ENCODE measurements around the gene WRAP53. TPM values are rescaled to one million over a fixed set of nuclear protein-coding genes. Genes with fewer than 3 reads are reported as not detected.
A peak's percentile ranks its signal among the peaks of the same experiment; 100 is the strongest.

Gene WRAP53
- total and polyA plus RNA-seq, 3 experiments from 2014 or later: 16.6 to 31.3 (median 29.1) TPM

DNA sequence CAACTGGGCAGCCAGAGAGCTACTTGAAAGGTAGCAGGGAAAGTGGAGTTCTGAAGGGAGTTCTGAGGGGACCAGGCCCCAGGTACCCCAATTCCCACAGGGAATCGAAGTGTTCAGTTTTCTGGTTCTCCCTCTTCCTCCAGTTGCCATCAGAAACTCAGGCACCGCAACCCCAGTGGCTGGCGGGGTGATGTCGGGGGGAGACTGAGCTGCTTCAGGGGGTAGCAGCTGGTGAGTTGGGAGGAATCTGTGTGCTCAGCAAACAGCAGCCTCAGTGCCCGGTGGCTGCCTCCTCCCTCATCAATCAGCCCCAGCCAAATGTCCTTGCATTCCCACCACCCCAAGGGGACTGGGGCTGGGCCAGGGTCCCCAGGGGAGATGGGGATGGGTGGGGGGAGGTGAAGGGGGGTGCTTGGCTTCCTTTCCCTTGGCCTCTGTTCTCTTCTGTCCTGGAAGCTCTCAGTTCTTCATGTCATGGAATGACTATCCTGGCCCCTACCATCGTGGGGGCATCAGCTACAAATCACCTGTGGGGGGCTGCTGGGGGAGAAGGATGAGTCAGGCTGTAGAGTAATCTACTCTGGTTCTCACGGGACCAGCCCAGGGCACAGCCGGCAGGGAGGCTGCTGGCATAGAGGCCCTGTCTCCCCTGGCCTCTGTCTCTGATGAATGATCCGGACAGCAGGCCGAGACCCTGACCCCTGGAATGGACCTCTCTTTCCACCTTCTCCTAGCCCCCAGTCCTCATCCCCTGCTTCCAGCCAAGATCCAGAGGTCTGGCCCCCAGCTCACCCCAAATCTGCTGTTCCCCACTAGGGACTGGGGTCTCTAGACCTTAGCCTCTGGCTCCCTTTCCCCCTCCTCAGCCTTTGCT lies 26.7 kb downstream of the WRAP53 start:
- ChIA-PET CTCF (no interaction called here), POLR2A (no interaction called here)

DNA sequence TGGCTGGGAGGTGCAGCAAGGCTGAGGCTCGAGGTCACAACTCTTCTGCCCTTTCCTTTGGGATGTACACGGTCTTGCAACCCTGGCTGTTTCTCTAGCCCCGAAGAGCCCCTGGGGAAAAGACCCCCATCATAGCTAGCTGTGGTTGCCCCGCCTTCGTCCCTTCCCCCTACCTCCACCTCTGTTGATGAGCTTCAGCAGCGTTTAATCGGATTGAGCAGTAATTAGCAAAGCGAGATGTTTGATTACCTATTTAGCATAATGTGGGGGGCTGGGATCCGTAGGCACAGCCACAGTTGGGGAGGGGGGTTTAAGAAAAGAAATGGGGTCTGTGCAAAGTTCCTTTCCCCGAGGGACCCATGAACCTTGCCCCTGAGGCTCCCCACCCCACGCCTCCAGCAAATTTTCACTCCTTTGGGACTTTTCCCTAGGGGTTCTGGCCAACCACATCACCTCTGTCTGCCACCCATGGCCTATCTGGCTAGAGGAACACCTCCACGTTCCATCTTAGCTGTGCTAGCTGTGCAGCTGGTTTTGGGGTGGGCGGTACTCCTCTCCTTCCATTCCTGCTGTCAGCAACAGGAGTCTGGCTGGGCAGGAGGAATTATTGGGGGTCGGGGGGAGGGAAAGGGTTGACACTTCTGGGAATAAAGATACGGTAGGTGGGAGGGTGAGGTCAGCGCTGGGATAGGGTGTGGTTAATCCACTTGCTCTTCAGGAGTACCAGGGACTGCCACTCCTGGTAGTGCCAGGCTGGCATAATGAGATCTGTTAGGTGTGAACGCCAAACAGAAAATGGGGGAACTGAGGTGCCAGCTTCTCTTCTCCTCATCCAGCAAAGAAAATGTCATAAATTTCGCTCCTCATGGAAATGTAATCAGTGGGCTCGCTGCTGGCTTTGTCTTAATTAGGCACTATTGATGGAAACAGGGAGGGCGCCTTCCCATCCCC lies 27.9 kb downstream of the WRAP53 start:
- Histone ChIP-seq H3K36me3 (ENCODE audit: insufficient read depth, low read length) (no peaks in the 10 kb centered on the region), H3K27me3 (ENCODE audit: insufficient read depth, low read length, poor library complexity, severe bottlenecking) (peaks cover 45% of the 10 kb centered on the region), H3K4me1 (ENCODE audit: insufficient read depth, low read length) (peaks cover 8% of the 10 kb centered on the region), H3K9me3 (ENCODE audit: low read length) (no peaks in the 10 kb centered on the region), H3K4me3 (ENCODE audit: low read length) (no peak overlapping the region), H3K27ac (ENCODE audit: low read depth, low read length) (no peak overlapping the region)
- Mint-ChIP-seq H3K4me1 (peaks cover 9 to 27% (median 17%) of the 10 kb centered on the region in 3 donors), H3K36me3 (no peaks in the 10 kb centered on the region), H3K27me3 (peaks cover 60 to 75% of the 10 kb centered on the region in 2 donors), H3K9me3 (peaks cover 0 to 2% (median 0%) of the 10 kb centered on the region in 5 donors), H3K27ac (peak overlapping the region in 2 of 8 donors; percentile 24 to 47), H3K4me3 (peak overlapping the region in 6 of 7 donors; percentile 3 to 66 (median 20))
- ChIA-PET POLR2A (no interaction called here), CTCF (interaction anchor here (1.2 to 1.6 kb wide), 2 partner anchors 11 to 28 kb away, joined by 3 to 4 read pairs; partner anchors contain the start of gene WRAP53)
- DNase-seq: no peak

More for the DNA sequence above, 26.7 kb downstream of the WRAP53 start:
- peaks cover 0 to 2% (median 0%) of the 10 kb centered on the region in 5 donors for H3K9me3 Mint-ChIP-seq
- H3K4me1 Mint-ChIP-seq: peaks cover 13 to 37% (median 27%) of the 10 kb centered on the region in 3 donors
- Histone ChIP-seq H3K27me3 (ENCODE audit: insufficient read depth, low read length, poor library complexity, severe bottlenecking) (peaks cover 50% of the 10 kb centered on the region), H3K4me1 (ENCODE audit: insufficient read depth, low read length) (peaks cover 15% of the 10 kb centered on the region), H3K9me3 (ENCODE audit: low read length) (no peaks in the 10 kb centered on the region), H3K36me3 (ENCODE audit: insufficient read depth, low read length) (no peaks in the 10 kb centered on the region), H3K4me3 (ENCODE audit: low read length) (no peak overlapping the region), H3K27ac (ENCODE audit: low read depth, low read length) (no peak overlapping the region)
- no peaks in the 10 kb centered on the region for H3K36me3 Mint-ChIP-seq
- no peak for DNase-seq
- H3K4me3 Mint-ChIP-seq: peak overlapping the region in 1 of 7 donors; percentile 36
- peaks cover 54 to 79% of the 10 kb centered on the region in 2 donors for H3K27me3 Mint-ChIP-seq
- peak overlapping the region in 1 of 8 donors; percentile 24 for H3K27ac Mint-ChIP-seq

DNA sequence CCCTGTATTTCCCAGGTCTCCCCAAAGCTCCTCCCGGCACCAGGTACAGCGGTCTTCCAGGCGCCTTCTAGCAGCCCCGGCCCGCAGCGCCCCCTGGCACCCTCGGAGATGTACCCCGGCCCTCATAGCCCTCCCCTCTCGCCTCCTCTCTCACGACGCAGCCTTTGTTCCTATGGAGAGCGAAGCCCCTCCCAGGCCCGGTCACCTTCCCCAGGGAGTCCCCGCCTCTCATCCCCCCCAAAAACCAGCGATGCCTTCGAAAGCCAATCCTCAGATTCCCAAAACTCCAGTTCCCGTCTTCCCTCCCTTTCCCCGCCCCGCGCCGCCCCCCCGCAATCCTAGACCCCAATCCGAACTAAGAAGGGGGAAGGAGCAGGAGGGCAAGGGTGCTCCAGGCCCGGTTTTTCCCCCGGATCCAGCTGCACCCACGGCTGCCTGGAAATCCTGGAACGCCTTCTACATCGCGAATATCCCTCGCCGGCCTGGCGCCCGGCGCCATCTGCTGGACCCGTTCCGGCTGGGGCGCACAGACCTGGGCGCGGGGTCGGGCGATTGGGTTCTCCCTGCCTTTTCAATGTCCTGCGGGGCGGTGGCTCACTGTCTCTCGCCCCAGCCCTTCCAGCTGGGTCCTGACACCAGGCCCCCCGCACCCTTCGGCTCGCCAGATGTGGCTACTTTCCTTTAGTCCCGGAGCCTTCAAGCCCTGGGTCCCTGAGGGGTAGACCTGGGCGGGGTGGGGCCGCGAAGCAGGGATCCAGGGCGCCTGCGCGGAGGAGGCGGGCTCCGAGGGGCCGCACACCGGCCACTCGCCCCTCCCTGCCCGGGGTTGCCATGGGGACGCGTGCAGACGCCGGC lies 28.9 kb downstream of the WRAP53 start, which contains the start of gene DNAH2:
DNAH2 (plus strand) TSS at position 844 of the 855 bp plus-strand sequence. CDS start 1,991 bp downstream, outside the sequence.
- H3K36me3 ChIP-seq (ENCODE audit: insufficient read depth, low read length): no peaks in the 10 kb centered on the region
- H3K27me3 Mint-ChIP-seq: peaks cover 59 to 74% of the 10 kb centered on the region in 2 donors
- H3K9me3 Mint-ChIP-seq: peaks cover 0 to 2% (median 0%) of the 10 kb centered on the region in 5 donors
- H3K4me3 ChIP-seq (ENCODE audit: low read length): peak within 1 kb of the TSS; percentile 32
- no peak within 1 kb of the TSS for H3K27ac ChIP-seq (ENCODE audit: low read depth, low read length)
- ChIA-PET POLR2A (no interaction called here), CTCF (interaction anchor here (0.6 to 1.6 kb wide), 3 partner anchors 29 to 389 kb away, joined by 3 to 4 read pairs (median 3); partner anchors contain the start of gene WRAP53)
- peak in 1 of 5 donors; percentile 17 for DNase-seq
- peak within 1 kb of the TSS; percentile 19 to 80 (median 63) for H3K4me3 Mint-ChIP-seq
- peaks cover 39% of the 10 kb centered on the region for H3K27me3 ChIP-seq (ENCODE audit: insufficient read depth, low read length, poor library complexity, severe bottlenecking)
- no peaks in the 10 kb centered on the region for H3K9me3 ChIP-seq (ENCODE audit: low read length)
- peaks cover 8 to 27% (median 17%) of the 10 kb centered on the region in 3 donors for H3K4me1 Mint-ChIP-seq
- H3K27ac Mint-ChIP-seq: no peak within 1 kb of the TSS
- H3K4me1 ChIP-seq (ENCODE audit: insufficient read depth, low read length): peaks cover 8% of the 10 kb centered on the region
- no peaks in the 10 kb centered on the region for H3K36me3 Mint-ChIP-seq

DNA sequence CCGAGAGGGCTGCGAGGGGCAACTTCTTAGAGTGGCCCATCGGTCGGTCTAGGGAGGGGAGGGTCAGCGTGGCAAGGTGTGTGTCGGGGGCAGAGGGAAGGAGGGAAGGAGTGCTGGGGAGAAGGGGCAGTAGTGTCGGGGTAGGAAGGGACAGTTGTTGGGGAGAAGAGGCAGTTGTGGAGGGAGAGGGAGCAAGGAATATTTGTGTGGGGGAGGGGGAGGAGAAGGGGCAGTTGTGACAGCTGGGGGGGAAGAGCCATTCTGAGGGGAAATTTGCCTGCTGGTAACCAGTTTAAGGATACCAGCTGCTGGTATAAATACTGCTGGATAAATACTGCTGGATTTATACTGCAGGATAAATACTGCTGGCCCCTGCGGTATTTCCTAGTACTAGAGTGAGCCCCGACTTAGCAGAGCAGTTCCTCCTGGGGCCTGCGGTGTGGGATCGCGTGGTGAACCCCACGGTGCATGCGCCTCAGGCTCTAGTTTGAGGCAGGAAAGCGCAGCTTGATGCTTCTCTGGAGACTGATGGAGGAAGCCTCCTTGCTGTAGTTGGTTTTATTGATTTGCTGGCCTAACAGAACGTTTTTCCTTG lies 29.6 kb downstream of the WRAP53 start:
- Histone ChIP-seq H3K27me3 (ENCODE audit: insufficient read depth, low read length, poor library complexity, severe bottlenecking) (peaks cover 39% of the 10 kb centered on the region), H3K9me3 (ENCODE audit: low read length) (no peaks in the 10 kb centered on the region), H3K4me1 (ENCODE audit: insufficient read depth, low read length) (peaks cover 8% of the 10 kb centered on the region), H3K27ac (ENCODE audit: low read depth, low read length) (no peak overlapping the region), H3K36me3 (ENCODE audit: insufficient read depth, low read length) (no peaks in the 10 kb centered on the region), H3K4me3 (ENCODE audit: low read length) (peak overlapping the region; percentile 32)
- peak overlapping the region; percentile 19 to 68 (median 57) for H3K4me3 Mint-ChIP-seq
- H3K27ac Mint-ChIP-seq: no peak overlapping the region
- DNase-seq: peak in 1 of 5 donors; percentile 28
- ChIA-PET POLR2A (no interaction called here), CTCF (interaction anchor here (0.6 to 1.6 kb wide), 2 partner anchors 29 to 388 kb away, joined by 3 to 4 read pairs; partner anchors contain the start of gene WRAP53)
- H3K9me3 Mint-ChIP-seq: peaks cover 0 to 1% (median 0%) of the 10 kb centered on the region in 5 donors
- peaks cover 57 to 74% of the 10 kb centered on the region in 2 donors for H3K27me3 Mint-ChIP-seq
- peaks cover 8 to 27% (median 17%) of the 10 kb centered on the region in 3 donors for H3K4me1 Mint-ChIP-seq
- H3K36me3 Mint-ChIP-seq: peaks cover 0 to 2% (median 0%) of the 10 kb centered on the region in 3 donors

DNA sequence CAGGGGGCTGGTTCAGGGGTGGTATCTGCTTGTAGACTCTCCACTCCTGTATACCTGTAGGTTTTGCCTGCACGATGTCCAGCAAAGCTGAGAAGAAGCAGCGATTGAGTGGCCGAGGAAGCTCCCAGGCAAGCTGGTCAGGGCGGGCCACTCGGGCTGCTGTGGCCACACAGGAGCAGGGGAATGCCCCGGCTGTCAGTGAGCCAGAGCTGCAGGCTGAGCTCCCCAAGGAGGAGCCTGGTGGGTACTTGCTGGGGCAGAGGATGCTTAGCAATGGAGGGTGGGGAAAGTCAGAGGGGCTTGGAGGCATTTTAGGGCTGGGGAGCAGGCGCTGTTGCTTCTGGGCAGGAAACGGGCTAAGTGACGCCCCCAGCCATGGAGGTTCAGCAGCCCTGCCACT lies 31.4 kb downstream of the WRAP53 start:
- no peak for DNase-seq
- H3K9me3 Mint-ChIP-seq: no peaks in the 10 kb centered on the region
- H3K27me3 ChIP-seq (ENCODE audit: insufficient read depth, low read length, poor library complexity, severe bottlenecking): peaks cover 32% of the 10 kb centered on the region
- H3K27ac Mint-ChIP-seq: no peak overlapping the region
- CTCF ChIA-PET: no interaction called here
- H3K27ac ChIP-seq (ENCODE audit: low read depth, low read length): no peak overlapping the region
- no peaks in the 10 kb centered on the region for H3K9me3 ChIP-seq (ENCODE audit: low read length)
- peaks cover 47 to 70% of the 10 kb centered on the region in 2 donors for H3K27me3 Mint-ChIP-seq
- peaks cover 8 to 24% (median 17%) of the 10 kb centered on the region in 3 donors for H3K4me1 Mint-ChIP-seq
- H3K36me3 Mint-ChIP-seq: peaks cover 0 to 2% (median 0%) of the 10 kb centered on the region in 3 donors
- POLR2A ChIA-PET: no interaction called here
- H3K36me3 ChIP-seq (ENCODE audit: insufficient read depth, low read length): no peaks in the 10 kb centered on the region
- peaks cover 8% of the 10 kb centered on the region for H3K4me1 ChIP-seq (ENCODE audit: insufficient read depth, low read length)
- no peak overlapping the region for H3K4me3 ChIP-seq (ENCODE audit: low read length)
- peak overlapping the region in 1 of 7 donors; percentile 73 for H3K4me3 Mint-ChIP-seq

DNA sequence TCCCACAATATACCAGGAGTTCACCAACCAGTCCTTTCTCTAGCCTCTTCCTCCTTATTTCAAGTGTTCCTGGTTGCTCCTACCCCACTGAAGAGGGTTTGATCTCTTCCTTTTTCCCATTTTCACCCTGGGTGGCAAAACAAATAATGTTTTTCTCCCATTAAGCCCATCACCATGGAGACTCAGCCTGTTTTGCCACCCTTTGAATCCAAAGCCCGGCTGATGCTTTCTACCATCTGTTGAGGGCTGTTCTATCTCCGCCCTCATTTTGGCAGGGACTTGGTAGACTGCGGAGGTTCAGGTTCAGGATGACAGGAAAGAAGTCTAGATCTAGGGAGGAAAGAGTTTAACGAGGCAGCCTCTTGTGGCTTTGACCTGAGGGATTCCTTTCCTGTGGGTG lies 31.8 kb downstream of the WRAP53 start:
- DNase-seq: no peak
- peaks cover 0 to 2% (median 0%) of the 10 kb centered on the region in 3 donors for H3K36me3 Mint-ChIP-seq
- ChIA-PET CTCF (interaction anchor here (0.6 kb wide), 1 partner anchor 77 kb away, joined by 3 read pairs; no protein-coding TSS in a partner anchor), POLR2A (no interaction called here)
- no peak overlapping the region for H3K27ac Mint-ChIP-seq
- no peaks in the 10 kb centered on the region for H3K9me3 Mint-ChIP-seq
- peaks cover 8 to 24% (median 17%) of the 10 kb centered on the region in 3 donors for H3K4me1 Mint-ChIP-seq
- H3K36me3 ChIP-seq (ENCODE audit: insufficient read depth, low read length): no peaks in the 10 kb centered on the region
- H3K27ac ChIP-seq (ENCODE audit: low read depth, low read length): no peak overlapping the region
- H3K9me3 ChIP-seq (ENCODE audit: low read length): no peaks in the 10 kb centered on the region
- peak overlapping the region in 1 of 7 donors; percentile 73 for H3K4me3 Mint-ChIP-seq
- peaks cover 46 to 68% of the 10 kb centered on the region in 2 donors for H3K27me3 Mint-ChIP-seq
- H3K4me3 ChIP-seq (ENCODE audit: low read length): no peak overlapping the region
- H3K27me3 ChIP-seq (ENCODE audit: insufficient read depth, low read length, poor library complexity, severe bottlenecking): peaks cover 28% of the 10 kb centered on the region
- H3K4me1 ChIP-seq (ENCODE audit: insufficient read depth, low read length): peaks cover 8% of the 10 kb centered on the region

All from CD8-positive, alpha-beta memory T cell (primary cell).